Fibroblast of lung (primary cell): Measurements from ENCODE around the gene SLMAP.

Experiments
- EZH2 ChIP-seq: IDR thresholded peaks from 2 replicates; pipeline ENCODE4 v1.5.1; 2012; ENCODE audit warnings: low read length, control low read depth, mild to moderate bottlenecking; ENCODE audit errors: missing control alignments
- TF ChIP-seq, protein P1 (sequence below), 2 donors: IDR thresholded peaks in 1 of 2; conservative IDR thresholded peaks in 1 of 2; 1 replicate in 1 of 2; 2 replicates in 1 of 2; pipeline ENCODE4 v1.5.1; 2011 to 2012; ENCODE audit warnings: low read length in 2 of 2, control low read depth in 1 of 2, inconsistent platforms in 1 of 2, low read depth in 1 of 2, mild to moderate bottlenecking in 1 of 2

DNA sequence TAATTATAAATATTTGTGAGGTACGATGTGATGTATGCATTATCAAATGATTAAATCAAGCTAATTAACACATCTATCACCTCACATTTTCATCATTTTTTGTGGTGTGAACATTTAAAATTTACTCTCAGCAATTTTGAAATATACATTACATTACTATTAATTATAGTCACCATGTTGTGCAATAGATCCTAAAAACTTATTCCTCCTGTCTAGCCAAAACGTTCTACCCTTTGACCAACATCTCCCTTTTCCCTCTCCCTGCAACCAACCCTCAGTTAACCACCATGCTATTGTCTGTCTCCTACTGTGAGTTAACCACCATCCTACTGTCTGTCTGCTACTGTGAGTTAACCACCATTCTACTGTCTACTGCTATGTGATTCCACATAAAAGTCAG, 20.7 kb upstream of the SLMAP start:
- no peak for TF ChIP-seq EZH2
- TF ChIP-seq, protein P1, sequence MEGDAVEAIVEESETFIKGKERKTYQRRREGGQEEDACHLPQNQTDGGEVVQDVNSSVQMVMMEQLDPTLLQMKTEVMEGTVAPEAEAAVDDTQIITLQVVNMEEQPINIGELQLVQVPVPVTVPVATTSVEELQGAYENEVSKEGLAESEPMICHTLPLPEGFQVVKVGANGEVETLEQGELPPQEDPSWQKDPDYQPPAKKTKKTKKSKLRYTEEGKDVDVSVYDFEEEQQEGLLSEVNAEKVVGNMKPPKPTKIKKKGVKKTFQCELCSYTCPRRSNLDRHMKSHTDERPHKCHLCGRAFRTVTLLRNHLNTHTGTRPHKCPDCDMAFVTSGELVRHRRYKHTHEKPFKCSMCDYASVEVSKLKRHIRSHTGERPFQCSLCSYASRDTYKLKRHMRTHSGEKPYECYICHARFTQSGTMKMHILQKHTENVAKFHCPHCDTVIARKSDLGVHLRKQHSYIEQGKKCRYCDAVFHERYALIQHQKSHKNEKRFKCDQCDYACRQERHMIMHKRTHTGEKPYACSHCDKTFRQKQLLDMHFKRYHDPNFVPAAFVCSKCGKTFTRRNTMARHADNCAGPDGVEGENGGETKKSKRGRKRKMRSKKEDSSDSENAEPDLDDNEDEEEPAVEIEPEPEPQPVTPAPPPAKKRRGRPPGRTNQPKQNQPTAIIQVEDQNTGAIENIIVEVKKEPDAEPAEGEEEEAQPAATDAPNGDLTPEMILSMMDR (conservative IDR thresholded peaks at IDR 0.05 in 1 of 2, IDR thresholded peaks at IDR 0.05 in 1 of 2; ENCODE audit: low read depth in 1 of 2, low read length in 2 of 2): no peak
